Ectodermal cell (in vitro differentiated cells): ENCODE measurements around the gene ZFHX2.

Source experiments
- H3K27ac ChIP-seq: 2 replicates; pipeline ENCODE4 v1.7.0; 2013; ENCODE audit warnings: mild to moderate bottlenecking, low read depth, low read length; ENCODE audit not compliant: insufficient read depth, poor library complexity, severe bottlenecking
- H3K27me3 ChIP-seq: 2 replicates; pipeline ENCODE4 v1.7.0; 2013; ENCODE audit warnings: mild to moderate bottlenecking, low read length; ENCODE audit not compliant: insufficient read depth, control insufficient read depth, poor library complexity, severe bottlenecking
- H3K36me3 ChIP-seq: one replicate; pipeline ENCODE4 v1.7.0; 2013; ENCODE audit warnings: low read length; ENCODE audit not compliant: control insufficient read depth, insufficient read depth
- H3K4me1 ChIP-seq: one replicate; pipeline ENCODE4 v1.7.0; 2013; ENCODE audit warnings: low read length; ENCODE audit not compliant: control insufficient read depth, insufficient read depth
- H3K4me3 ChIP-seq: 2 replicates; pipeline ENCODE4 v1.7.0; 2013; ENCODE audit warnings: low read depth, low read length, control low read depth; ENCODE audit not compliant: insufficient read depth
- H3K9me3 ChIP-seq: 2 replicates; pipeline ENCODE4 v1.7.0; 2013; ENCODE audit warnings: mild to moderate bottlenecking, low read length, moderate library complexity; ENCODE audit not compliant: control insufficient read depth
- WGBS, 2 experiments: methylation state at CpG; one replicate each; pipeline ENCODE4 v1.1.7; 2013; ENCODE audit warnings: missing lambda C conversion rate in 2 of 2; 5-methylcytosine and 5-hydroxymethylcytosine counted together

Gene ZFHX2

GRCh38 chr14:23572836-23573235 is 21.3 kb upstream of the ZFHX2 start:
- no peak overlapping the region for H3K4me3 ChIP-seq
- no peaks in the 10 kb centered on the region for H3K36me3 ChIP-seq
- H3K27me3 ChIP-seq = peaks cover 29% of the 10 kb centered on the region
- 61 to 74% methylated on average over 4 of the region's 4 CpGs for WGBS, 2 experiments
- H3K27ac ChIP-seq = no peak overlapping the region
- H3K4me1 ChIP-seq = peaks cover 25% of the 10 kb centered on the region
- no peaks in the 10 kb centered on the region for H3K9me3 ChIP-seq

- no peaks in the 10 kb centered on the region for H3K36me3 ChIP-seq
- 89 to 91% methylated on average over 4 of the region's 4 CpGs for WGBS, 2 experiments
- peaks cover 28% of the 10 kb centered on the region for H3K4me1 ChIP-seq
- no peak overlapping the region for H3K4me3 ChIP-seq
- peaks cover 25% of the 10 kb centered on the region for H3K27me3 ChIP-seq
- H3K9me3 ChIP-seq = no peaks in the 10 kb centered on the region
- H3K27ac ChIP-seq = no peak overlapping the region
Measured at GRCh38 chr14:23572524-23572828, 20.9 kb upstream of the ZFHX2 start.

- Histone ChIP-seq H3K9me3 (no peaks in the 10 kb centered on the region), H3K36me3 (no peaks in the 10 kb centered on the region), H3K27ac (no peak overlapping the region), H3K27me3 (peaks cover 19% of the 10 kb centered on the region), H3K4me3 (no peak overlapping the region), H3K4me1 (peaks cover 28% of the 10 kb centered on the region)
- 87 to 90% methylated on average over 14 of the region's 14 CpGs for WGBS, 2 experiments
Measured at GRCh38 chr14:23571701-23572523, 20.3 kb upstream of the ZFHX2 start.

GRCh38 chr14:23570806-23571483 is 19.4 kb upstream of the ZFHX2 start:
- Histone ChIP-seq H3K27me3 (peaks cover 10% of the 10 kb centered on the region), H3K36me3 (no peaks in the 10 kb centered on the region), H3K4me1 (peaks cover 29% of the 10 kb centered on the region), H3K27ac (no peak overlapping the region), H3K9me3 (no peaks in the 10 kb centered on the region), H3K4me3 (no peak overlapping the region)
- WGBS, 2 experiments = 92 to 94% methylated on average over 23 of the region's 23 CpGs

GRCh38 chr14:23569443-23570151 is 18.0 kb upstream of the ZFHX2 start:
- peak overlapping the region; percentile 60 for H3K27ac ChIP-seq
- H3K4me3 ChIP-seq = no peak overlapping the region
- H3K9me3 ChIP-seq = no peaks in the 10 kb centered on the region
- peaks cover 4% of the 10 kb centered on the region for H3K36me3 ChIP-seq
- H3K27me3 ChIP-seq = no peaks in the 10 kb centered on the region
- H3K4me1 ChIP-seq = peaks cover 29% of the 10 kb centered on the region
- WGBS, 2 experiments = 60 to 68% methylated on average over 7 of the region's 7 CpGs

- Histone ChIP-seq H3K9me3 (no peaks in the 10 kb centered on the region), H3K4me3 (no peak overlapping the region), H3K36me3 (peaks cover 4% of the 10 kb centered on the region), H3K27ac (peak overlapping the region; percentile 60), H3K4me1 (peaks cover 29% of the 10 kb centered on the region), H3K27me3 (no peaks in the 10 kb centered on the region)
- WGBS, 2 experiments = 14 to 18% methylated on average over 4 to 6 of the region's 6 CpGs
Measured at GRCh38 chr14:23568600-23569331, 17.2 kb upstream of the ZFHX2 start.

- no peaks in the 10 kb centered on the region for H3K27me3 ChIP-seq
- peaks cover 29% of the 10 kb centered on the region for H3K4me1 ChIP-seq
Measured at GRCh38 chr14:23568021-23568599, 16.5 kb upstream of the ZFHX2 start.

GRCh38 chr14:23567186-23568020 is 15.8 kb upstream of the ZFHX2 start, which contains the start of gene AP1G2:
Gene AP1G2 (minus strand): TSS chr14:23567791. CDS start chr14:23567314, 477 bp downstream.
- H3K36me3 ChIP-seq = peaks cover 4% of the 10 kb centered on the region
- peak within 1 kb of the TSS; percentile 69 for H3K4me3 ChIP-seq
- peaks cover 29% of the 10 kb centered on the region for H3K4me1 ChIP-seq
- WGBS, 2 experiments = 1% methylated on average over 51 to 52 of the region's 53 CpGs
- H3K27me3 ChIP-seq = no peaks in the 10 kb centered on the region
- peak within 1 kb of the TSS; percentile 23 for H3K27ac ChIP-seq
- H3K9me3 ChIP-seq = no peaks in the 10 kb centered on the region

More at GRCh38 chr14:23568021-23568599, 16.5 kb upstream of the ZFHX2 start:
- Histone ChIP-seq H3K9me3 (no peaks in the 10 kb centered on the region), H3K4me3 (peak overlapping the region; percentile 69), H3K27ac (peak overlapping the region; percentile 23), H3K36me3 (peaks cover 4% of the 10 kb centered on the region)
- 77 to 82% methylated on average over 2 of the region's 2 CpGs for WGBS, 2 experiments

GRCh38 chr14:23566778-23567185 is 15.2 kb upstream of the ZFHX2 start:
- Histone ChIP-seq H3K27ac (no peak overlapping the region), H3K27me3 (no peaks in the 10 kb centered on the region)

More at GRCh38 chr14:23566778-23567185, 15.2 kb upstream of the ZFHX2 start:
- Histone ChIP-seq H3K9me3 (no peaks in the 10 kb centered on the region), H3K36me3 (peaks cover 8% of the 10 kb centered on the region), H3K4me1 (peaks cover 29% of the 10 kb centered on the region), H3K4me3 (peak overlapping the region; percentile 69)
- WGBS, 2 experiments = 23 to 29% methylated on average over 5 of the region's 5 CpGs
